Dendritic cell treated with granulocyte-macrophage colony-stimulating factor and Interleukin-4, amounts not matched to agents 40 ng/mL and 50 ng/mL, for 4 days (primary cell): ENCODE data around the gene MLC1.

Experiments
- H3K27ac Mint-ChIP-seq: one replicate; pipeline ENCODE4 v1.8.0; 2022; ENCODE audit warnings: mild to moderate bottlenecking, mixed read lengths
- H3K27me3 Mint-ChIP-seq: one replicate; pipeline ENCODE4 v1.8.0; 2022; ENCODE audit warnings: mild to moderate bottlenecking, mixed read lengths
- H3K36me3 Mint-ChIP-seq: one replicate; pipeline ENCODE4 v1.8.0; 2022; ENCODE audit warnings: low read depth, mixed read lengths
- H3K4me1 Mint-ChIP-seq: one replicate; pipeline ENCODE4 v1.8.0; 2022; ENCODE audit warnings: low read depth, mixed read lengths
- H3K4me3 Mint-ChIP-seq: one replicate; pipeline ENCODE4 v1.8.0; 2022; ENCODE audit warnings: mild to moderate bottlenecking, moderate library complexity, mixed read lengths
- H3K9me3 Mint-ChIP-seq: one replicate; pipeline ENCODE4 v1.8.0; 2022; ENCODE audit warnings: mixed read lengths
- intact Hi-C: fragments of 100-400 bp; cut with micrococcal nuclease; formaldehyde crosslinking; loops from one replicate; pipeline ENCODE4 v1.15.0; 2022

Gene MLC1

DNA sequence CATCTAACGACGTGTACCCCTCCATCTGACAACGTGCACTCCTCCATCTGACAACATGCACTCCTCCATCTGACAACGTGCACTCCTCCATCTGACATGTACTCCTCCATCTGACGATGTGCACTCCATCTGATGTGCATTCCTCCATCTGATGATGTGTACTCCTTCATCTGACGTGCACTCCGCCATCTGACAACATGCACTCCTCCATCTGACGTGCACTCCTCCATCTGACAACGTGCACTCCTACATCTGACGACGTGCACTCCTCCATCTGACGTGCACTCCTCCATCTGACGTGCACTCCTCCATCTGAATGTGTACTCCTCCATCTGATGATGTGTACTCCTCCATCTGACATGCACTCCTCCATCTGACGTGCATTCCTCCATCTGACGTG is 64.6 kb downstream of the MLC1 start:
- no peak overlapping the region for H3K4me3 Mint-ChIP-seq
- no peak overlapping the region for H3K27ac Mint-ChIP-seq
- H3K36me3 Mint-ChIP-seq: no peaks in the 10 kb centered on the region
- peaks cover 6% of the 10 kb centered on the region for H3K4me1 Mint-ChIP-seq
- no peaks in the 10 kb centered on the region for H3K9me3 Mint-ChIP-seq
- intact Hi-C loops: no loop called here
- H3K27me3 Mint-ChIP-seq: peaks cover 54% of the 10 kb centered on the region

DNA sequence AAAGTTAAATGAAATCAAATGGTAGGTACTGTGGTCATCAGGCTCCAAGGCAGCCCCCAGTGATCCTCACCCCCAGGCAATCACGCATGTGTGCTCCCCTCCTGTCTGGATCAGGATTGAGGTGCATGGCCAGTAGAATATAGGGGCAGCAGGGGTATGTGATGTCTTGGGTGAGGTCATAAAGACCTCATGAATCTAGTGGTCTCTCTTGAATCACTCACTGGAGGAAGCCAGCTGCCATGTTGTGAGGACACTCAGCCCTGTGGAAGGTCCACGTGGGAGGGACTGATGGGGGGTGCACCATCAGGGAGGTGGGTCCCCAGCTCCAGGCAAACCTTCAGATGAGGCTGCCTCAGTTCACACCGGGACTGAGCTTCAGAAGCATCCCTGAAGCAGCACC is 65.9 kb downstream of the MLC1 start:
- Mint-ChIP-seq H3K27ac (no peak overlapping the region), H3K36me3 (no peaks in the 10 kb centered on the region), H3K9me3 (no peaks in the 10 kb centered on the region), H3K4me3 (no peak overlapping the region), H3K4me1 (peaks cover 6% of the 10 kb centered on the region), H3K27me3 (peaks cover 54% of the 10 kb centered on the region)
- intact Hi-C loops: no loop called here

DNA sequence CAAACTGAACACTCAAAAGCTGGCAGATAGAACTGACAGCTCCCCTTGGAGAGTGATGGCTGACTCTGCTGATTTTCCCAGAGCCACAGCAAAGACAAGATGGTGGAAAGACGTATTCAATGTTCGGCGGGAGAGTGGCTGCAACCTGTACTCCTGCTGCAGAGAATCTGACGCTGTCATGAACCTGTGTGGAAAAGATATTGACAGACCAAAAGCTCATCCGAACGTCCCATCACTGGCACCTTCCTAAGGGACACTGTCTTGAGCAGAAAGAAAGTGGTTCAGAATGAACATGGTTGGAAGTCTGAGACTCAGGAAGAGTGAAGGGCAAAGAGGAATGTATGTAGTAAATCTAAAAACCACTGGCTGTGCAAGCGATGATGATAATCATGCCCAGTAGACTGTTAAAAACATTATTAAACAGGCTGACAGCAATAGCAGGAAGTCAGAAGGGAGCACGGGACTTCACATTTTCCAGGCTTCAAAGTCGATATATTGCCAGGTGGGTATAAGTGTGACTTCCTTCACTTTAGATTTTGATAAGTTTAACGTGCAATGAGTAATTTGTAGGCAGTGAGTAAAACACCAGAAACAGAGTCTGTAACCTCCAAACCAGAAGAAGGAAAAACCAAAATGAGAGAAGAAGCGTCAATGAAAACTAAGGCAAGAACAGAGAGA is 66.5 kb downstream of the MLC1 start:
- intact Hi-C loops: no loop called here
- H3K4me1 Mint-ChIP-seq: peaks cover 6% of the 10 kb centered on the region
- H3K36me3 Mint-ChIP-seq: no peaks in the 10 kb centered on the region
- no peak overlapping the region for H3K4me3 Mint-ChIP-seq
- no peaks in the 10 kb centered on the region for H3K9me3 Mint-ChIP-seq
- no peak overlapping the region for H3K27ac Mint-ChIP-seq
- peaks cover 57% of the 10 kb centered on the region for H3K27me3 Mint-ChIP-seq

DNA sequence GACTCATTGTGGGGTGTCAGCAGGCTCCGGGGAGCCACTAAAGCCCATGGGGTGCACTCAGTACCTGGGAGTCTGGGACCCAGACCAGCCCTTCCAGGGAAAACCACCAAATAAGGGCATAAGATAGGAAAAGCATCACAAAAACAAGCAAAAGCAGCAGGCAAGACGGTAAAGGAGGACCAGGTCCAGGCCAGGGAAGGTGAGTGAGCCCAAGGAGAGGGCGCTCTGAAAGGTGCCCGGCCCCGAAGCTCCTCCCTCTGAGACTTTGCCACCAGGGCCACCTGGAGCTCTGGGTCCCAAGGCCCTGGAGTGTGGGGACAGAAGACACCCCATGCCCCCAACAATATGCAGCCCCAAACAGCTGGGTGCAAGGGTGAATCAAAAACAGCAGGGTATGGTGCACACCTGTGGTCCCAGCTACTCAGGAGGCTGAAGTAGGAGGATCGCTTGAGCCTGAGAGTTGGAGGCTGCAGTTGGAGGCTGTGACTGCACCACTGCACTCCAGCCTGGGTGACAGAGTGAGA is 67.5 kb downstream of the MLC1 start:
- no peak overlapping the region for H3K27ac Mint-ChIP-seq
- no peaks in the 10 kb centered on the region for H3K36me3 Mint-ChIP-seq
- H3K4me1 Mint-ChIP-seq: peaks cover 6% of the 10 kb centered on the region
- intact Hi-C loops: no loop called here
- peaks cover 65% of the 10 kb centered on the region for H3K27me3 Mint-ChIP-seq
- H3K4me3 Mint-ChIP-seq: no peak overlapping the region
- no peaks in the 10 kb centered on the region for H3K9me3 Mint-ChIP-seq

DNA sequence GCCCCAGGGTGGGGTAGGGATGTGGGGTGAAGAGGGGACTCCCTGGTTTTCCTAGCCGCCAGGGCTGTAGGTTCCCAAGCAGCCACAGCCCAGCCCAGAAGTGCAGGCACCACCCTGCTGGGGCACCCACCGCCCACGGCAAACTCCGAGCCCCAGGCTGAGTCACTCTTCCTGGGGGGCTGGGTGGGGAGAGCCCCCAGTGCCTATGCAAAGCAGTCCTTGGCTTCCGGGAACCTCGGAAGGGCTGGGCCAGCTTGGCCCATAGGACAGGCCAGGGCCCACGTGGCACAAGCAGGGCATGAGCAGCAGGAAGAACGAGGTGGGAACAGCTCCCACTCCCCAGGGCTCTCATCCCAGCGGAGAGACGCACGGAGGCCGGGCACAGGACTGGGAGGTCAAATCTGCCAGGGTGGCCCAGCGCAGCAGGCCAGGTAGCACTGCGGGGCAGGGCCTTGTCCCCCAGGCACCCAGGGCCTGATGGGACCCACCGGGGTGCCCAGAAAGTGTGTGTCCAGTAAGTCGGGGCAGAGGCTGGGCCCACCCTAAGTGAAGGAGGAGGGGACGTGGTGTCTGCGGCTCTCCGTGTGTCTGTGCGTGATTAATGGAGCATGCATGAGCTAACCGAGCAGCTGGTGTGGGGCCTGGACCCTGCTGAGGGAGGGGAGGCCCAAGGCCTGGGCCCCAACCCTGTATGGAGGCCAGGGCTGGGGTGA is 68.1 kb downstream of the MLC1 start:
- H3K27ac Mint-ChIP-seq: no peak overlapping the region
- peaks cover 6% of the 10 kb centered on the region for H3K4me1 Mint-ChIP-seq
- no peaks in the 10 kb centered on the region for H3K36me3 Mint-ChIP-seq
- H3K4me3 Mint-ChIP-seq: no peak overlapping the region
- no peaks in the 10 kb centered on the region for H3K9me3 Mint-ChIP-seq
- intact Hi-C loops: no loop called here
- H3K27me3 Mint-ChIP-seq: peaks cover 71% of the 10 kb centered on the region

DNA sequence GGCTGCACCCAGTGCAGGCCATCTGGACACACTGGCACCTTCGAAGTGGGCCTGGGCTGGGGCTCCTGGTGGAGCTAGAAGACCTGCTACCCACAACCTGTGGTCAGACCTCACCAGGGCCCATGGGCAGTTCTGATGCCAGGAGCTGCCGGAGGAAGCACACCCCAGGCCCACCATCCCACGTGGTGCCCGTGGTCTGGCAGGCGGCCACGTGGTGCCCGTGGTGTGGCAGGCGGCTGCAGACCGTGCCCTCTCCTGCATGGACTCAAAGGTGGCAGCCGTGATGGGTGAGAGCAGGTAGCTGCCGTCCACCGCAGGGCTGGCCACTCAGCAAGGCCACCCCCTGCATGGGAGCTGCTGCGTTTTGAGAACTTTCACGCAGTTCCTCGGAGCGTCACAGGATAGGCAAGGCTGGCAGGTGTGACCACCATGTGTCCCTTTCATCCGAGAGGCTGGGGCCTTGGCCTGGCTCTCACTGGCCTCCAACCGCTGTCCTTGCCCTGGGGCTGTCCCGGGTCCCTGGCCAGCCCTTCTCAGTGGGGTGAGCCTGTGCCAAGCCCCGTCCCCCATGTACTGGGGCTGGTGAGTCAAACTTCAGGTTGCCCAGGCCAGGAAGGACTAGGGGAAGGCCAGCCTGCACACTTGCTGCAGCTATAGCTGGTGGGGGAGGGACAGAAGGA is 68.8 kb downstream of the MLC1 start:
- Mint-ChIP-seq H3K36me3 (no peaks in the 10 kb centered on the region), H3K27me3 (peaks cover 78% of the 10 kb centered on the region), H3K27ac (no peak overlapping the region), H3K4me3 (no peak overlapping the region), H3K9me3 (no peaks in the 10 kb centered on the region), H3K4me1 (peaks cover 9% of the 10 kb centered on the region)
- intact Hi-C loops: no loop called here

DNA sequence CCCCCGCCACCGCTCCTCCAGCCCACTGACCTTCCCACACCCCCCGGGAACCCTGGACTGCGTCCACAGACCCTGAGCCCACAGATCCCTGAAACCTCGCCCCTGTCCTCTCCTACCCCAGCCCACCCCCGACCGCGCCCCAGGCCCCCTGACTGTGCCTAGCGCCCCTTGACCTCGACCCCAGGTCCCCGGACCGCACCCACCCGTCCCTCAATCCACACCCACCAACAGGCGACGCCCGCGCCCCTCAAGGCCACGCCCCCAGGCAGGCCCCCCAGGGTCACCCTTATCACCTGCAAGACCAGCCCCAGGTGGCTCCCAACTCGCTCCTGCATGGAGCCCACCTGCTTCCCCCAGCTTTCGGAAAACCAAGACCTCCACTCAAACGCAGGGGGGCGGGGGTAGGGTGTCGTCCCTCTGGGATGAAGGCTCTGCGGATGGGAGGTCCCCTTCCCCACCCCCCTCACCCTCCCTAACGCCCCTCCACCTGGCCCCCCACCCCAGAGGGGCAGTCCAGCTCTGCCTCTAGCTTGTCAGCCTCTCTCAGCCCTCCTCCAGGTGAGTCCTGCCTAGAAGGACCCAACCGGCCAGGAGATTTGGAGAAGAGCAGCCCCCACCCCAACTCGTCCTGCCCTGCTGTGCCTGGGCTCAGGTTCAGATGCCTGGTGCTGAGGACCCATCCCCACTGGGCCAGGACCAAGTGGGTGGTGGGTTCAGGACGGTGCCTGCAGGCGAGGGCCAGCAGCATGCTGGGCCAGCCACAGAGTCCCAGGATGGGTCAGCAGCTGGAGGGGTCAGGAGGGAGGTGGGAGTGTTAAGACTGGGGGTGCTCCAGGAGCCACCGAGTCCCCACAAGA is 69.5 kb downstream of the MLC1 start:
- peaks cover 84% of the 10 kb centered on the region for H3K27me3 Mint-ChIP-seq
- H3K27ac Mint-ChIP-seq: no peak overlapping the region
- no peaks in the 10 kb centered on the region for H3K9me3 Mint-ChIP-seq
- intact Hi-C loops: no loop called here
- H3K4me3 Mint-ChIP-seq: no peak overlapping the region
- H3K36me3 Mint-ChIP-seq: no peaks in the 10 kb centered on the region
- H3K4me1 Mint-ChIP-seq: peaks cover 15% of the 10 kb centered on the region

DNA sequence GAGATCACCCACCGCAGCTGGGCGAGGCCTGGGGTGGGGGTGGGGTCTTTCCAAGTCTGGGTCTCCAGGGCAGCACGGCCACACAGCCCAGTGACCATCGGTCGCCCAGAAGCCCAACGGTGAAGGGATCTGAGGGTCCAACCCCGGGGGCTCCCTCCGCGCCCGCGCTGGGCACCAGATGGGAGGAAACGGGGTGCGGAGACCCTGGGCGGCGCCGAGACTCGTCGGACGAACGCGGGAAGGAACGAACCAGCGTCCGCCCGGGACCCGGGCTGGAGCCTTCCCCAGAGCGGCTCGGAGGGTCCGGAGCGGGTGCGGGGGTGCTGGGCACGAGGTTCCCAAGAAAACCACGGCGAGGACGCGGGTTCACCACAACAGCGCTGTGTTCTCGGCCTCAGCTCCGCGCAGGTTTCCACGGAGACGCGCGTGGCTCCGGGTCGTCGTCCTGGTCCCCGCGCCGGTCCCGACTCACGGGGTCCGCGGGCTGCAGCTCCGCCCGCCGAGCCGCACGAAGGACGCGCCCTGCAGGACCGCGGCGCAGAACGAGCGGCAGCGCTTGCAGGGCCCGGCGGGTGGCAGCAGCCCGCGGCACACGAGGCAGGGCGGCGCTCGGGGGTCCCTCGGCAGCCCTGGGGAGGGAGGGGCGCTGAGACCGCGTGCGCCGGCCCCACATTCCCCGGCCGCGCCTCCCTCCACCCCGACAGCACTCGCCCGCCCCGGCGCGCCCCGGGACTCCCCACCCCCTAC is 70.4 kb downstream of the MLC1 start:
- Mint-ChIP-seq H3K9me3 (no peaks in the 10 kb centered on the region), H3K4me1 (peaks cover 15% of the 10 kb centered on the region), H3K27ac (no peak overlapping the region), H3K4me3 (no peak overlapping the region), H3K36me3 (no peaks in the 10 kb centered on the region), H3K27me3 (peaks cover 92% of the 10 kb centered on the region)
- intact Hi-C loops: no loop called here

DNA sequence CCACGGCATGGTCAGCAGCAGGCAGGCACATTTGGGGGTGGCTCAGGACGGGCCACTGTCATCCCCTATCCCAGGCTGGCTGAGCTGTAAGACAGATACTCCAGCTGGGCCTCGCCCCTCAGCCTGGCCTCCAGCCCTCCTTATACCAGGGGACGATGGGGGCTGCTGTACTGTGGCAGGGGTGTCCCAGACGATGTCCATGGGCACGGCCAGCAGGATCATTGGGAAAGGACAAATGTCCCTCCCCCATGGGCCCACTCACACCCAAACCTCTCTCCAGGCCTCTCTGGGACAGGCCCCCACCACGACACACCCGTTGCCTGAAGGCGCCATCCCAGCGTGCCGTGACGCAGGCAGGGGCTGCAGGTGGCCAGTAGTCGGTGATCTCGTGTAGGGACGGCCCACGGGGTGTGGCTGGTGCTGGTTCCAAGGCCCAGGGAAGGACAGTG is 71.1 kb downstream of the MLC1 start:
- H3K4me1 Mint-ChIP-seq: peaks cover 13% of the 10 kb centered on the region
- intact Hi-C loops: no loop called here
- no peaks in the 10 kb centered on the region for H3K36me3 Mint-ChIP-seq
- H3K27me3 Mint-ChIP-seq: peaks cover 89% of the 10 kb centered on the region
- no peaks in the 10 kb centered on the region for H3K9me3 Mint-ChIP-seq
- H3K4me3 Mint-ChIP-seq: no peak overlapping the region
- no peak overlapping the region for H3K27ac Mint-ChIP-seq

DNA sequence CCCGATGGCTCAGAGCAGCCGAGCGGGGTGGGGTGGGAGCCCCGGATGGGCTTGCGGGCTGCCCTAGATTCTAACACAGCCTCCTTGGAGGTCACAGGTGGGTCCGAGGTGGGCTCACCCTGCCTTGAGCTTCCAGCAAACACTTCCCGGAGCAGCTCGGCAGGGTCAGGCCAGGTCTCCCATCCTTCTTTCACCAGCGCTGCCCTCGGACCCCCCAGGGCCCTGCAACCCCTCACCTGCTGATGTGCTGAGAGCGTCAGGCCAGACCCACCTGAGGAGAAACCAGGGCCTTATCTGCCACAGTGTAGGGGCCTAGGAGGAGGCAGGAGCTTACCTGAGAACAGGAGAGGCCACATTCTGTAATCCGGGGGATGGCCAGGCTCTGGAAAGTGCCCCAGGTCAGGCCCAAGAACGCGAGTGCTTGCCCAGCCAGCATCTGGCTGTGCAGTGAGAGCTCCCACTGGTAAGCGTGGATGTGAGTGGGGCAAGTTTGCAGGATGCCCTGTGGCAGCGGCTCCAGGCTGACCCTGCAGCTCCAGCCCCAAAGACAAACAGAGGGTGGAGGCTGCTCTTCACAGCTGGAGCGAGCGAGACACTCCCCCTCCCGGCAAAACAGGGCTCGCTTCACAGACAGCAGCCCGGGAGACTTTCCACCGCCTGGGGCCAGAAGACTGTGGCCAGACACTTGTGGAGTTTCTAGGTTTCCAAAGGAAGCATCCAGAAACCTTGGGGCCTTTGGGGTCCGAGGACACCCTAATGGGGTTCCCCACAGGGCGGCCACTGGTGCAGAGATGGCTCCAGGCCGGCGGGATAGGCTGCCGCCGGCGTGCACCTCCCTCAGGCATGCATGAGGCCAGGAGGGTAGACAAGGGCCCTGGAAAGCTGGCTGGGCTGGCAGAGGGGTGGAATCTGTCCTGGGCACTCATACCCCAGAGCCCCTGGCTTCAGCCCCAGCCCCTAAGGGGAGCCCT is 72.7 kb downstream of the MLC1 start, which contains the start of gene IL17REL:
TSS of gene IL17REL (minus strand) at position 555 of the 971 bp plus-strand sequence. CDS start at position 436, 119 bp downstream.
- Mint-ChIP-seq H3K4me1 (peaks cover 9% of the 10 kb centered on the region), H3K9me3 (no peaks in the 10 kb centered on the region), H3K4me3 (no peak within 1 kb of the TSS), H3K27ac (no peak within 1 kb of the TSS), H3K36me3 (no peaks in the 10 kb centered on the region), H3K27me3 (peaks cover 80% of the 10 kb centered on the region)
- intact Hi-C loops: no loop called here

DNA sequence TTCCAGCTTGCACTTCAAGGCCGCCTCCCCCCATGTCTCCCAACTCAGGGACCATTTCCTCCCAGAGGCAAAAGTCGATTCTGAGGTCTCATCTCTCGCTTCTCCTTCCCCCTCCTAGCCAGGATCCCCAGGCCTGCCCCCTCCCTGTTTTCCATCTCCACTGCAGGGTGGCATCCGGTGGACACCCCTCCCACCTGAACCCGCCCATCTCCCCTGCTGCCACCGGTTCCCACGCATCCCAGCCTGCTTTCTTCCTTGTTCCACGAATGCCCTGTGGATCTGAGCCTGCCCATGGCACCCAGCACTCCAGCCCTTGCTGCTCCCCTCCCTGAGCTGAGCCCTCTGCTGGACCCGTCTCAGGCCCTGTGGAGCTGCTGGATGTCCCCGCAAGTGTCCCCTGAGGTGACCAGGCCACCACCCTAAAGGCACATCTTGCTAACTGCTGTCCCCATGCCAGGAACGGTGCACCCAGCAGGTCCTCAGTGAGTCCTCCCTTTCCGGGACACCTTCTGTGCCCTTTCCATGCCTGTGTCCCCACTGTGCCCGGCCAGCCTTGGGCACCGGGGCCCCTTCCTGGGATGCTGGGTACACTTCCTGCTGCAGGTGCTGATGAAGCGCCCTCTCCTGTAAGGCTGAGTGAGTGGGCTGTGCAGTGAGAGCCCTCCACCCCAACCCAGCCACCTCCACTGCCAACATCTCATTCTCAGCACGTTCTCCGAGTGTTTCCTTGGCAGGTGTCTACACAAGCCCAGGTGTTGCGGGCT is 73.6 kb downstream of the MLC1 start:
- peak overlapping the region; percentile 24 for H3K4me3 Mint-ChIP-seq

More for the DNA sequence above, 73.6 kb downstream of the MLC1 start:
- no peaks in the 10 kb centered on the region for H3K9me3 Mint-ChIP-seq
- intact Hi-C loops: no loop called here
- peak overlapping the region; percentile 60 for H3K27ac Mint-ChIP-seq
- H3K4me1 Mint-ChIP-seq: peaks cover 9% of the 10 kb centered on the region
- peaks cover 71% of the 10 kb centered on the region for H3K27me3 Mint-ChIP-seq
- H3K36me3 Mint-ChIP-seq: no peaks in the 10 kb centered on the region
